HG03095 (cell line): ENCODE results near the gene ACKR4.
"Not testable (repeated sequence)": the region's sequence is repeated elsewhere in the genome, so short reads cannot be mapped to it uniquely, and the experiment has no call there.

Experiments
- ATAC-seq: cut with Tn5 transposase; IDR thresholded peaks from one replicate; pipeline ENCODE4 v1.9.1; 2021; ENCODE audit warnings: moderate library complexity; ENCODE audit not compliant: unreplicated experiment

ACKR4 gene

GRCh38 chr3:132638706-132639105 lies 41.6 kb downstream of the ACKR4 start:
- no peak for ATAC-seq

- ATAC-seq, result not testable (repeated sequence)
Observed at GRCh38 chr3:132641427-132641826, 44.4 kb downstream of the ACKR4 start.

- ATAC-seq, result no peak
Observed at GRCh38 chr3:132641837-132642538, 44.9 kb downstream of the ACKR4 start.

DNA sequence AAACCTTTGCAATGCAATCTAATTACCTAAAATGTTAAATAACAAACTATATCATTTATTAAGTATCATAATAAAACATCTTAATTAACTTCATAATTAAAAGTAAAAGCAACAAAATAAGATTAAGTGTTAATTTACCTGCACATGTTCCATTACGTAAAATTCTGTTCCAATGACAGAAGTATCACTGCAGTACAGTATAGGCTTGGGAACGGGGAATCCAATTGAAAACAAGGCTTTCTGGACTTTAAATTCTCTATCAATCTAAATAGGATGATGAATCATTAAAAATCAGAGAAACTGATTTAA lies 45.4 kb downstream of the ACKR4 start:
- no peak for ATAC-seq

DNA sequence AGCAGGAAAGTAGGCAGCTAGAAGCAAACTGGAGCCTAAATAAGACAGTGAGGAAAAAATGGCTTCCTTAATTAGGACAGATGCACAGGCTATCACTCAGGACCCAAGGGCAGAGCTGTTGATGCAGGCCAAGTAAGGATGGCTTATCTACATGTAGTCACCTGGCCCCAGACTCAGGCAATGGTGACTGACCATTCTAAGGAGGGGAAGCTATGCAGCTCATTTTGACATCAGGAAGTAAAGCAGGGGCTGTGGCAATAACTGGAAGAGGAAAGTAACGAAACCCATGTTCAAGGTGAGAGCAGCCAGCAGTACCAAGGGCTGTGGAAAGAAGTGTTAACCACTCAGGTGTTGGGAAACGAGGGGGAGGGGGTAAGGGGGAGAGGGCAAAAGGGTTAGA lies 46.3 kb downstream of the ACKR4 start:
- ATAC-seq, result no peak

DNA sequence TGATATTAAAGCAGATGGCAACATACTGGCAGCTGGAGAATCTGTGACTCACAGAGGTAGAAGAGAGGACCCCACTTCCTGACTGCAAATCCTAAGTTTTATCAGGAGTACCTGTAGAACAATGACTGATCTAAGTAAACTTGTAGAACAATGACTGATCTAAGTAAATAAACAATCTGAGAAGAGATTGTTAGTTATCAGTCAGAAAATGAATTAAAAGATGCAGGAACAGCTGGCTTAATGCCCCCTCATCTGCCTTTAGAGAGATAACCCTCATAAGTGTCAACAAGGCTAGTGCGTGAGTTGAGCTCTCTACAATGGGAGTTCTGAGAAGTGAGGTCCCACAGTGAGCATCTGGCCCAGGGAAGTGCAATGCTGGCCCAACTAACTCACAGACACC lies 48.0 kb downstream of the ACKR4 start:
- ATAC-seq, result no peak

- ATAC-seq, result no peak
Observed at GRCh38 chr3:132650153-132650552, 53.1 kb downstream of the ACKR4 start.
